NOMO-1 (cell line): Measurements from ENCODE around the gene HCRTR2.

Source experiments
- DNase-seq, 2 experiments: peaks; one replicate each; lab custom pipeline; 2025; ENCODE audit not compliant: unreplicated experiment in 2 of 2; lab: John Stamatoyannopoulos, UW

Gene HCRTR2

GRCh38 chr6:55319961-55320695 is 145.8 kb downstream of the HCRTR2 start:
- no peak for DNase-seq

- no peak for DNase-seq
Observed at GRCh38 chr6:55320696-55321086, 146.4 kb downstream of the HCRTR2 start.

GRCh38 chr6:55327169-55327568 is 152.9 kb downstream of the HCRTR2 start, which contains the start of gene GFRAL:
Gene GFRAL, plus strand, starts transcription at chr6:55327469. Its CDS starts 86 bp downstream, at chr6:55327555.
- no peak for DNase-seq
